ENCODE results near the gene SETD9.

DNA sequence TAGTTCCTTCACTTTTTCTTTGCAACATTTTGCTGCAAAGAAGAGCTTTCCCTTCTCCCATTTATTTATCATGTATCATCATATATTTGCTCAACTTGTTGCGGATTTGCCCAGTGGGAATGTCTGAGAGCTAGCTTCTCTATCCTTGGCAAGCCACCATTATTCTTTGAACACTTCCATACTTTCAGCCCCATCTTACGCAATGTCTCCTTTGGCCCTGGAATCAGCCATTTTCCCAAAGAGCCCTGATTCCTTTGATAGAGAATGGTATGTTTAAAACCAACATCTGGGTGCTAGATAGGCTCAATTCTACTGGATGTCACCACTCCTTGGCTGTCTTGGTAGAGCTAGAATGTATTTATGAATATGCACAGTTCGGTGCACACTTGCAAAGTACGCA, 12.6 kb upstream of the SETD9 start:
- TF ChIP-seq, protein P1, sequence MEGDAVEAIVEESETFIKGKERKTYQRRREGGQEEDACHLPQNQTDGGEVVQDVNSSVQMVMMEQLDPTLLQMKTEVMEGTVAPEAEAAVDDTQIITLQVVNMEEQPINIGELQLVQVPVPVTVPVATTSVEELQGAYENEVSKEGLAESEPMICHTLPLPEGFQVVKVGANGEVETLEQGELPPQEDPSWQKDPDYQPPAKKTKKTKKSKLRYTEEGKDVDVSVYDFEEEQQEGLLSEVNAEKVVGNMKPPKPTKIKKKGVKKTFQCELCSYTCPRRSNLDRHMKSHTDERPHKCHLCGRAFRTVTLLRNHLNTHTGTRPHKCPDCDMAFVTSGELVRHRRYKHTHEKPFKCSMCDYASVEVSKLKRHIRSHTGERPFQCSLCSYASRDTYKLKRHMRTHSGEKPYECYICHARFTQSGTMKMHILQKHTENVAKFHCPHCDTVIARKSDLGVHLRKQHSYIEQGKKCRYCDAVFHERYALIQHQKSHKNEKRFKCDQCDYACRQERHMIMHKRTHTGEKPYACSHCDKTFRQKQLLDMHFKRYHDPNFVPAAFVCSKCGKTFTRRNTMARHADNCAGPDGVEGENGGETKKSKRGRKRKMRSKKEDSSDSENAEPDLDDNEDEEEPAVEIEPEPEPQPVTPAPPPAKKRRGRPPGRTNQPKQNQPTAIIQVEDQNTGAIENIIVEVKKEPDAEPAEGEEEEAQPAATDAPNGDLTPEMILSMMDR (IDR thresholded peaks at IDR 0.05) = no peak
- TF ChIP-seq EP300 (IDR thresholded peaks at IDR 0.05) = no peak

Data from ovary (tissue), 3 donors.